Retinal pigment epithelial cell (primary cell): ENCODE results near the gene S1PR1.

ENCODE experiments used
- DNase-seq: peaks from one replicate; pipeline ENCODE4 v3.0.0-alpha.2; 2010; ENCODE audit warnings: low read depth
- H3K4me3 ChIP-seq: 2 replicates; pipeline ENCODE4 v1.5.1; 2011; ENCODE audit warnings: mild to moderate bottlenecking, low read length, control low read depth, moderate library complexity
- TF ChIP-seq, protein P1 (sequence below): conservative IDR thresholded peaks from 2 replicates; pipeline ENCODE4 v1.5.1; 2011; ENCODE audit warnings: low read depth, low read length, control low read depth, inconsistent platforms

Gene S1PR1

DNA sequence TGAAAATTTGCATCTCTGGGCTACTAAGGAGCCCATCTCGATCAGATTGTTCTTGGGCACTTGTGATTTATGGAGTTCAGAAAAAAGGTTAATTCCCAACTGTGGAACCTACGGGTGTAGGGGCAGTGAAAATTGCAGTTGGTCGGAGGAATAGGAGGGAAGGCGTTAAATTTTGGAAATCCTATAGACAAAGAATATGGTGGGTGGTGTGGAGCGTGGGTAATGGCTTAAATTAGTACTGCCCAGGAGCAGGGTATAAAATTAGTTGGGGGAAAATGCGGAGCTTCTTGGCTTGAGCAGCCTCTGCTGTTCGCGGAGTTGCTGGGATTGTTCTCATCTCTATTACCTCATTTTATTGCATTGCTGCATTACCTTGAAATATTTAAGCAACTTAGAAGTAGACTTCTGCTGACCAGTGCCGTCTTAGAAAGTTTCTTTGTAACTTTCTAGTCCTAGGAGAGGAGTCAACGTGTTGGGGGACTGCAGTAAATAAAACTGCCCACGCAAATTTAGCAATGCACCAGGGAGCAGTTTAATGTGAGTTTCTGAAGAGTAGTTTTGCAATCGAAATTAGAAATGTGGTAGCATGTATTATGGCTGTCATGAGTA is 514 bp downstream of the S1PR1 start:
- no peak for DNase-seq
- TF ChIP-seq, protein P1, sequence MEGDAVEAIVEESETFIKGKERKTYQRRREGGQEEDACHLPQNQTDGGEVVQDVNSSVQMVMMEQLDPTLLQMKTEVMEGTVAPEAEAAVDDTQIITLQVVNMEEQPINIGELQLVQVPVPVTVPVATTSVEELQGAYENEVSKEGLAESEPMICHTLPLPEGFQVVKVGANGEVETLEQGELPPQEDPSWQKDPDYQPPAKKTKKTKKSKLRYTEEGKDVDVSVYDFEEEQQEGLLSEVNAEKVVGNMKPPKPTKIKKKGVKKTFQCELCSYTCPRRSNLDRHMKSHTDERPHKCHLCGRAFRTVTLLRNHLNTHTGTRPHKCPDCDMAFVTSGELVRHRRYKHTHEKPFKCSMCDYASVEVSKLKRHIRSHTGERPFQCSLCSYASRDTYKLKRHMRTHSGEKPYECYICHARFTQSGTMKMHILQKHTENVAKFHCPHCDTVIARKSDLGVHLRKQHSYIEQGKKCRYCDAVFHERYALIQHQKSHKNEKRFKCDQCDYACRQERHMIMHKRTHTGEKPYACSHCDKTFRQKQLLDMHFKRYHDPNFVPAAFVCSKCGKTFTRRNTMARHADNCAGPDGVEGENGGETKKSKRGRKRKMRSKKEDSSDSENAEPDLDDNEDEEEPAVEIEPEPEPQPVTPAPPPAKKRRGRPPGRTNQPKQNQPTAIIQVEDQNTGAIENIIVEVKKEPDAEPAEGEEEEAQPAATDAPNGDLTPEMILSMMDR, result peak; percentile 28
- peak overlapping the region; percentile 86 for H3K4me3 ChIP-seq

DNA sequence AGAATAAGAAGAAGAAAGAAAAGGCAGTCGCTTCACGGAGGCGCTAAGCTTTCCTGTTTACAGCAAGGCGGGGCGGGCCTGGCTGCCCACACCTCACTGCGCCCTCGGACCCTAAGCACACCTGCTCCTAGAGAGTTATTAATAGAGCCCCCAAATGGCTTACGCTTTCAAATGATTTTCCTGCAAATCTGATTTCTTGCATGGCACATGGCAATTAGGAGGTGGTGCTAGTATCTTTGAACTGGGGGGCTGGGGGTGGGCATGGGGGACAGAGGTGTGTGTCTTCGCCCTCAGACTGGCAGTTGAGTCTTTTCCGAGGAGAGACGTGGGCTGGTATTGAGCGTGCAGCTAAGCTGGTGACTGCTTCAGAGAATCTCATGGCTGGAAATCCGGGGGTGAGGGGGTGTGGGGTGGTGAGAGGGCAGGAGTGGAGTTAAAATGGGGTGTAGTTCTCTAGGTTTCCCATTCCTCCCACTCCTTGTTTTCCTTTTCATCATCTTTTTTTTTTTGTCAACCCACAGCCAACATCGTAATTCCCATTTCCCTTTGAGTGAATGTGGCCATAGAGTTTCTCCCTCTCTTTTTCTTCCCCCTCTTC is 1.3 kb downstream of the S1PR1 start:
- TF ChIP-seq, protein P1, result no peak
- no peak for DNase-seq
- H3K4me3 ChIP-seq, result peak overlapping the region; percentile 86

DNA sequence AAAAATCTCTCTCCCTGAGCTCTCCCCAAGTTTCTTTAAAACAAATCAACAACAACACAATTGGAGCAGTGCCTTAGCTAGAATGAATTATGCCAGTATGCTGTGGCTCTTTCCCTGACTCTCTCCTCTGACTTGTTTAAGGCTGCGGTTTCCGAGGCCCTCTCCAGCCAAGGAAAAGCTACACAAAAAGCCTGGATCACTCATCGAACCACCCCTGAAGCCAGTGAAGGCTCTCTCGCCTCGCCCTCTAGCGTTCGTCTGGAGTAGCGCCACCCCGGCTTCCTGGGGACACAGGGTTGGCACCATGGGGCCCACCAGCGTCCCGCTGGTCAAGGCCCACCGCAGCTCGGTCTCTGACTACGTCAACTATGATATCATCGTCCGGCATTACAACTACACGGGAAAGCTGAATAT is 1.9 kb downstream of the S1PR1 start:
- TF ChIP-seq, protein P1, result peak; percentile 98
- H3K4me3 ChIP-seq, result peak overlapping the region; percentile 86
- DNase-seq, result peak; percentile 62

DNA sequence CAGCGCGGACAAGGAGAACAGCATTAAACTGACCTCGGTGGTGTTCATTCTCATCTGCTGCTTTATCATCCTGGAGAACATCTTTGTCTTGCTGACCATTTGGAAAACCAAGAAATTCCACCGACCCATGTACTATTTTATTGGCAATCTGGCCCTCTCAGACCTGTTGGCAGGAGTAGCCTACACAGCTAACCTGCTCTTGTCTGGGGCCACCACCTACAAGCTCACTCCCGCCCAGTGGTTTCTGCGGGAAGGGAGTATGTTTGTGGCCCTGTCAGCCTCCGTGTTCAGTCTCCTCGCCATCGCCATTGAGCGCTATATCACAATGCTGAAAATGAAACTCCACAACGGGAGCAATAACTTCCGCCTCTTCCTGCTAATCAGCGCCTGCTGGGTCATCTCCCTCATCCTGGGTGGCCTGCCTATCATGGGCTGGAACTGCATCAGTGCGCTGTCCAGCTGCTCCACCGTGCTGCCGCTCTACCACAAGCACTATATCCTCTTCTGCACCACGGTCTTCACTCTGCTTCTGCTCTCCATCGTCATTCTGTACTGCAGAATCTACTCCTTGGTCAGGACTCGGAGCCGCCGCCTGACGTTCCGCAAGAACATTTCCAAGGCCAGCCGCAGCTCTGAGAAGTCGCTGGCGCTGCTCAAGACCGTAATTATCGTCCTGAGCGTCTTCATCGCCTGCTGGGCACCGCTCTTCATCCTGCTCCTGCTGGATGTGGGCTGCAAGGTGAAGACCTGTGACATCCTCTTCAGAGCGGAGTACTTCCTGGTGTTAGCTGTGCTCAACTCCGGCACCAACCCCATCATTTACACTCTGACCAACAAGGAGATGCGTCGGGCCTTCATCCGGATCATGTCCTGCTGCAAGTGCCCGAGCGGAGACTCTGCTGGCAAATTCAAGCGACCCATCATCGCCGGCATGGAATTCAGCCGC is 2.5 kb downstream of the S1PR1 start:
- no peak overlapping the region for H3K4me3 ChIP-seq
- no peak for DNase-seq
- TF ChIP-seq, protein P1, result no peak

DNA sequence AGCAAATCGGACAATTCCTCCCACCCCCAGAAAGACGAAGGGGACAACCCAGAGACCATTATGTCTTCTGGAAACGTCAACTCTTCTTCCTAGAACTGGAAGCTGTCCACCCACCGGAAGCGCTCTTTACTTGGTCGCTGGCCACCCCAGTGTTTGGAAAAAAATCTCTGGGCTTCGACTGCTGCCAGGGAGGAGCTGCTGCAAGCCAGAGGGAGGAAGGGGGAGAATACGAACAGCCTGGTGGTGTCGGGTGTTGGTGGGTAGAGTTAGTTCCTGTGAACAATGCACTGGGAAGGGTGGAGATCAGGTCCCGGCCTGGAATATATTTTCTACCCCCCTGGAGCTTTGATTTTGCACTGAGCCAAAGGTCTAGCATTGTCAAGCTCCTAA is 3.2 kb downstream of the S1PR1 start:
- TF ChIP-seq, protein P1, result no peak
- no peak overlapping the region for H3K4me3 ChIP-seq
- DNase-seq, result no peak

DNA sequence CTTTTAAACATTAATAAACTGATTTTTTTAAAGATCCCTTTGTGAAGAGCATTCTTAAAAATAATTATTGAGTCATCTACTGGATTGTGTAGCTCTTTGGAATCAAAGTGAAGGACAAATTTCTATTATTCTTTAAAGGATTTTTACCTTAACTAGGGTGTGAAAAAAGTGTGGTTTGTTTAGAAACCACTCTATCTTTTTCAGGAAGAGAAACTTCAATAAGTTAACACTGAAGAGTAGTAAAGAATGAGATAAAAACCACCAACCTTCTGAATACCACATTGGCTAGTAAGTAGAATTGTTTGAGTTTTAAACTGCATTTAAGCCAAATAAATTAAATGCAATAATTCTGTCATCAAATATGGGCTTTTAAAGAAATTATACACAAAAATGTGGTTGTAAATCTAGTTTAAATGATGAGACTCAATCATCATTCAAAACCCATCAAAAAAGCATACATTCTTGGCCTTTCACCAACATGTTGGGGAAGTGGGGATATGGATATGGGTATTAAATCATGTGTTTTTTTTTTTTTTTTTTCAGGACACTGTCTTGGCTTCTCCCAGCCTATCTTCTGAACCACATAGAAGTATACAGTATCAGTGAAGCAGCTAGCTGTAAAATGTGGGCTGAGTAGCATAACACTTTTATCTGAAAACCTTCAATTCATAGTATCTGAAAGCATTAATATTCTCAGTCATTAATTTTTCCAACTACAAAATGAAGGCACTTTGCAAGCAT is 4.8 kb downstream of the S1PR1 start:
- TF ChIP-seq, protein P1, result no peak
- no peak overlapping the region for H3K4me3 ChIP-seq
- no peak for DNase-seq
